Measurements from ENCODE around the gene RALGAPB.

Gene RALGAPB

DNA sequence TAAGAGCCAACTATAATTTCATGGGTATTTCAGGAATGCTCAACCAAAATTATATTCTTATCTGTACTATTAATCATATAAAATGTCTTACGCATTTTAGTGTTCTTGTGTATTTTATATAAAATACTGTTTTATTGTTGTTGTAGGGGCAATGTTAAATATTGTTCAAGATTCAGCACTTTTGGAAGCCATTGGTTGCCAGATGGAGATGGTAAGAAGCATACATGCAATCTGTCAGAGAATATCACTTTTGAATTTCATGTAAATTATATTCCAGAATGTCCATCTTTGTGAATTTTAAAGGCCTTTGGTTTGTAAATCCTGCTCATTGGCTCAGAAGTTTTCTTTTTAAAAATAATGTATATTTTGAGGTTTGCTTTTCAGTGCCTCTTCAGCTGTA lies 58.4 kb downstream of the RALGAPB start:
- TF ChIP-seq EGR1 (IDR thresholded peaks at IDR 0.05), result no peak

DNA sequence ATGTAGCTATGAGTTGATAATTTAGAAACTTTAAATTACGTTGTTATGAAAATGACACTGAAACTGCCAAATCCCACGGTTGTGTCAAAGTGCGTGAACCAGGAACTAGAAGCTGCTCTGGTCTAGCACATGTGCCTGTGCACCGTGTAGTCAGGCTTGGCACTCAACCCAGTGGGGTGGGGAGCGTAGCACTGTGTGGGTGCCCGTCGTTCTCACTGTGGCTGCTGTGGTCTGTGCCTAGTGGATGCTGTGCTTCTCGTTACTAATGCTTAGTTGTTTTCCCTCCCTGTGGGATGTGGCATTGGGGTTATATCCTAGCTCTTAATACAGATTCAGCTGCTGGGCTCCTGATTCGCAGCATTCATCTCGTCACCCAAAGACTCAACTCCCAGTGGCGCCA lies 62.1 kb downstream of the RALGAPB start:
- TF ChIP-seq, protein P1, sequence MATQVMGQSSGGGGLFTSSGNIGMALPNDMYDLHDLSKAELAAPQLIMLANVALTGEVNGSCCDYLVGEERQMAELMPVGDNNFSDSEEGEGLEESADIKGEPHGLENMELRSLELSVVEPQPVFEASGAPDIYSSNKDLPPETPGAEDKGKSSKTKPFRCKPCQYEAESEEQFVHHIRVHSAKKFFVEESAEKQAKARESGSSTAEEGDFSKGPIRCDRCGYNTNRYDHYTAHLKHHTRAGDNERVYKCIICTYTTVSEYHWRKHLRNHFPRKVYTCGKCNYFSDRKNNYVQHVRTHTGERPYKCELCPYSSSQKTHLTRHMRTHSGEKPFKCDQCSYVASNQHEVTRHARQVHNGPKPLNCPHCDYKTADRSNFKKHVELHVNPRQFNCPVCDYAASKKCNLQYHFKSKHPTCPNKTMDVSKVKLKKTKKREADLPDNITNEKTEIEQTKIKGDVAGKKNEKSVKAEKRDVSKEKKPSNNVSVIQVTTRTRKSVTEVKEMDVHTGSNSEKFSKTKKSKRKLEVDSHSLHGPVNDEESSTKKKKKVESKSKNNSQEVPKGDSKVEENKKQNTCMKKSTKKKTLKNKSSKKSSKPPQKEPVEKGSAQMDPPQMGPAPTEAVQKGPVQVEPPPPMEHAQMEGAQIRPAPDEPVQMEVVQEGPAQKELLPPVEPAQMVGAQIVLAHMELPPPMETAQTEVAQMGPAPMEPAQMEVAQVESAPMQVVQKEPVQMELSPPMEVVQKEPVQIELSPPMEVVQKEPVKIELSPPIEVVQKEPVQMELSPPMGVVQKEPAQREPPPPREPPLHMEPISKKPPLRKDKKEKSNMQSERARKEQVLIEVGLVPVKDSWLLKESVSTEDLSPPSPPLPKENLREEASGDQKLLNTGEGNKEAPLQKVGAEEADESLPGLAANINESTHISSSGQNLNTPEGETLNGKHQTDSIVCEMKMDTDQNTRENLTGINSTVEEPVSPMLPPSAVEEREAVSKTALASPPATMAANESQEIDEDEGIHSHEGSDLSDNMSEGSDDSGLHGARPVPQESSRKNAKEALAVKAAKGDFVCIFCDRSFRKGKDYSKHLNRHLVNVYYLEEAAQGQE (IDR thresholded peaks at IDR 0.05; ENCODE audit: low read depth), result no peak
- no peak for TF ChIP-seq TCF12 (IDR thresholded peaks at IDR 0.05; ENCODE audit: low read depth)
- TF ChIP-seq, protein P2, sequence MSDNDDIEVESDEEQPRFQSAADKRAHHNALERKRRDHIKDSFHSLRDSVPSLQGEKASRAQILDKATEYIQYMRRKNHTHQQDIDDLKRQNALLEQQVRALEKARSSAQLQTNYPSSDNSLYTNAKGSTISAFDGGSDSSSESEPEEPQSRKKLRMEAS (IDR thresholded peaks at IDR 0.05), result no peak
- no peak for TF ChIP-seq FOXM1 (IDR thresholded peaks at IDR 0.05; ENCODE audit: borderline replicate concordance, low read depth)
- no peak for TF ChIP-seq EP300 (IDR thresholded peaks at IDR 0.05; ENCODE audit: borderline replicate concordance)
- TF ChIP-seq, protein P3, sequence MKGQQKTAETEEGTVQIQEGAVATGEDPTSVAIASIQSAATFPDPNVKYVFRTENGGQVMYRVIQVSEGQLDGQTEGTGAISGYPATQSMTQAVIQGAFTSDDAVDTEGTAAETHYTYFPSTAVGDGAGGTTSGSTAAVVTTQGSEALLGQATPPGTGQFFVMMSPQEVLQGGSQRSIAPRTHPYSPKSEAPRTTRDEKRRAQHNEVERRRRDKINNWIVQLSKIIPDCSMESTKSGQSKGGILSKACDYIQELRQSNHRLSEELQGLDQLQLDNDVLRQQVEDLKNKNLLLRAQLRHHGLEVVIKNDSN (IDR thresholded peaks at IDR 0.05), result no peak
- TF ChIP-seq TEAD4 (IDR thresholded peaks at IDR 0.05), result no peak
- no peak for TF ChIP-seq CEBPB (IDR thresholded peaks at IDR 0.05)
- TF ChIP-seq YY1 (IDR thresholded peaks at IDR 0.05; ENCODE audit: low read depth), result no peak
- TF ChIP-seq RAD21 (IDR thresholded peaks at IDR 0.05; ENCODE audit: low read depth), result no peak
- no peak for TF ChIP-seq EGR1 (IDR thresholded peaks at IDR 0.05)
- no peak for TF ChIP-seq CREB1 (IDR thresholded peaks at IDR 0.05; ENCODE audit: low read depth)
- no peak for TF ChIP-seq TAF1 (IDR thresholded peaks at IDR 0.05; ENCODE audit: low read depth)
- TF ChIP-seq NFIC (IDR thresholded peaks at IDR 0.05), result no peak
- no peak for TF ChIP-seq ZBTB7A (IDR thresholded peaks at IDR 0.05; ENCODE audit: low read depth)

DNA sequence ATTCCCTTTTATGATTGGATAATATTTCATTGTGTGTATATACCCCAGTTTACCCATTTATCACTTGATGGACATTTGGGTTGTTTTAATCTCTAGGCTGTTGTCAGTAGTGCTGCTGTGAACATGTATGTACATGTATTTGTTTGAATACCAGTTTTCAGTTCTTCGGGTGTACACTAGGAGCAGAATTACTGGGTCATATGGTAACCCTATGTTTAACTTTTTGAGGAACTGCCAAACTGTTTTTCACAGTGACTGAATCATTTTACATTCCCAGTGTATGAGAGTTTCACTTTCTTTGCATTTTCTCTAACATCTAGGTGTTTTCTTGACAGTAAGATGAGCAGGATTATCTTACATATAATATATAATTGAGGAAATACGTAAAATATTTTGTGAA lies 63.7 kb downstream of the RALGAPB start:
- no peak for TF ChIP-seq TEAD4 (IDR thresholded peaks at IDR 0.05)
- TF ChIP-seq, protein P3 (IDR thresholded peaks at IDR 0.05), result no peak
- TF ChIP-seq ZBTB7A (IDR thresholded peaks at IDR 0.05; ENCODE audit: low read depth), result no peak
- no peak for TF ChIP-seq FOXM1 (IDR thresholded peaks at IDR 0.05; ENCODE audit: borderline replicate concordance, low read depth)
- TF ChIP-seq RAD21 (IDR thresholded peaks at IDR 0.05; ENCODE audit: low read depth), result no peak
- no peak for TF ChIP-seq TCF12 (IDR thresholded peaks at IDR 0.05; ENCODE audit: low read depth)
- TF ChIP-seq YY1 (IDR thresholded peaks at IDR 0.05; ENCODE audit: low read depth), result no peak
- no peak for TF ChIP-seq EGR1 (IDR thresholded peaks at IDR 0.05)
- TF ChIP-seq CEBPB (IDR thresholded peaks at IDR 0.05), result no peak
- no peak for TF ChIP-seq CREB1 (IDR thresholded peaks at IDR 0.05; ENCODE audit: low read depth)
- TF ChIP-seq, protein P2 (IDR thresholded peaks at IDR 0.05), result no peak
- TF ChIP-seq NFIC (IDR thresholded peaks at IDR 0.05), result no peak
- TF ChIP-seq EP300 (IDR thresholded peaks at IDR 0.05; ENCODE audit: borderline replicate concordance), result no peak
- no peak for TF ChIP-seq TAF1 (IDR thresholded peaks at IDR 0.05; ENCODE audit: low read depth)
- TF ChIP-seq, protein P1 (IDR thresholded peaks at IDR 0.05; ENCODE audit: low read depth), result no peak

DNA sequence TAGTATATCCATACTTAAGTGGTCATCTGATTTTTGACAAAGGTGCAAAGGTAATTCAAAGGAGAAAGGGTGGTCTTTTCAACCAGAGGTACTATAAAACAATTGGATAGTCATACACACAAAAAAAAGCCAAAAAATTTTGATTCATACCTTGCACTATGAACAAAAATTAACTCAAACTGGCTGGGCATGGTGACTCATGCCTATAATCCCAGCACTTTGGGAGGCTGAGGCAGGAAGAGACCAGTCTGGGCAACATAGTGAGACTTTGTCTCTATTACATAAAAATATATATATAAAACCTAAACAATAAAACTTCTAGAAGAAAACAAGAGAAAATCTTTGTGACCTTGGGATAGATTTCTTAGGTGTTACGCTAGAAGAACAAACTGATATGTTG lies 64.5 kb downstream of the RALGAPB start:
- no peak for TF ChIP-seq TEAD4 (IDR thresholded peaks at IDR 0.05)
- no peak for TF ChIP-seq TCF12 (IDR thresholded peaks at IDR 0.05; ENCODE audit: low read depth)
- no peak for TF ChIP-seq CEBPB (IDR thresholded peaks at IDR 0.05)
- no peak for TF ChIP-seq NFIC (IDR thresholded peaks at IDR 0.05)

DNA sequence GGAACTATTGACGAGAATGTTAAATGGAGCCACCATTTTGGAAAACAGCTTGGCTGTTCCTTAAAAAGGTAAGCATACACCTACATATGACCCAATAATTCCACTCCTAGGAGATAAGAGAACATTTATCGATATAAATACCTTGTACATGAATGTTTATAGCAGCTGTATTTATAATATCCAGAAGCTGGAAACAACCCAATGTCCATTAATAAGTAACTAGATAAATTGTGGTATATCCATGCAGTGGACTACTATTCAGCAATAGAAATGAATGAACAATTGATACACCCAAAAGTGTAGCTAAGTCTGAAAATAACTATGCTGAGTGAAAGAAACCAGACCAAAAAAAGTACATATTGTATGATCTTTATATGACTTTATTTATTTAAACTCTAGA lies 66.1 kb downstream of the RALGAPB start:
- TF ChIP-seq TEAD4 (IDR thresholded peaks at IDR 0.05), result no peak
- TF ChIP-seq, protein P1 (IDR thresholded peaks at IDR 0.05; ENCODE audit: low read depth), result no peak
- TF ChIP-seq FOXM1 (IDR thresholded peaks at IDR 0.05; ENCODE audit: borderline replicate concordance, low read depth), result no peak
- TF ChIP-seq NFIC (IDR thresholded peaks at IDR 0.05), result no peak
- TF ChIP-seq CREB1 (IDR thresholded peaks at IDR 0.05; ENCODE audit: low read depth), result no peak
- TF ChIP-seq, protein P3 (IDR thresholded peaks at IDR 0.05), result no peak
- no peak for TF ChIP-seq CEBPB (IDR thresholded peaks at IDR 0.05)
- TF ChIP-seq TCF12 (IDR thresholded peaks at IDR 0.05; ENCODE audit: low read depth), result no peak
- TF ChIP-seq, protein P2 (IDR thresholded peaks at IDR 0.05), result no peak
- no peak for TF ChIP-seq EGR1 (IDR thresholded peaks at IDR 0.05)
- TF ChIP-seq TAF1 (IDR thresholded peaks at IDR 0.05; ENCODE audit: low read depth), result no peak
- TF ChIP-seq EP300 (IDR thresholded peaks at IDR 0.05; ENCODE audit: borderline replicate concordance), result no peak
- no peak for TF ChIP-seq YY1 (IDR thresholded peaks at IDR 0.05; ENCODE audit: low read depth)
- TF ChIP-seq ZBTB7A (IDR thresholded peaks at IDR 0.05; ENCODE audit: low read depth), result no peak
- no peak for TF ChIP-seq RAD21 (IDR thresholded peaks at IDR 0.05; ENCODE audit: low read depth)

Measured in Ishikawa (cell line).